CD1c-positive myeloid dendritic cell (primary cell): ENCODE data around the gene SMAD1.
"Not testable (repeated sequence)": the region's sequence is repeated elsewhere in the genome, so short reads cannot be mapped to it uniquely, and the experiment has no call there.

Source experiments
- DNase-seq: peaks from one replicate; pipeline ENCODE4 v3.0.0-alpha.2; 2016; ENCODE audit errors: extremely low spot score

The SMAD1 gene

DNA sequence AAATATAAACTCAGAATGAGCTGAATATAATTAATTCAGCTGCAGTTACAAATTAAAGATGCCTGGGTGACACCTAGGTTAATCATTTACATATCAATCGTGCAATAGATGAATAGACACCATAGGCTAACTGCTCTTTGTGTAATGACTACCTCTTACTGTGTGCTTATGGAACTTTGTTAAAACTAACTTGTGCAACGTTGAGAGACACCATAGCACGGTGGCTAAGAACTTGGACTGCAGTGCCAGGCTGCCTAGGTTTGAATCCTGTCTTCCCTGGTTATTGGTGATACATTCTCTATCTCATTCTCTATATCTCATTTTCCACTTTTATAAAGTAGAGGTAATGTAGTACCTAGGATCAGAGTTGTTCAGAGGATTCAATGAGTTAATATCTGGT is 46.9 kb downstream of the SMAD1 start:
- no peak for DNase-seq

DNA sequence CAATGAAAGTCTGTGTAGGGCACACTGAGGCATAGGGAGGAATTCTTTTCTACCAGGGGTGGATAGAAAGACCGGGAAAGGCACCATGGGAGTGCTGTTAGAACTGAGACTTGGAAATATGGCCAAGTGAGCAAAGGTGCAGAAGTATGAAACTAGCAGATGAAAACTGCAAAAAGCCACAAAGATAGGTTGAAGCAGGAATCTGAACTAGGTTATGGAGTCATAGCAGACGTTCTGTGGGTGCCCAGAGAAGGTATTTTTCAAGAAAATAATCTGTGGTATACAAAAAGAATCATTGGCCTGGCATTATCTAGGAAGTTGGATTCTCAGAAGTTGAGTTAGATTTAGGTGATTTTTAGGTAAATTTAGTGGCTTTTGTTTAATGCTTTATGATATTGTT is 48.5 kb downstream of the SMAD1 start:
- no peak for DNase-seq

DNA sequence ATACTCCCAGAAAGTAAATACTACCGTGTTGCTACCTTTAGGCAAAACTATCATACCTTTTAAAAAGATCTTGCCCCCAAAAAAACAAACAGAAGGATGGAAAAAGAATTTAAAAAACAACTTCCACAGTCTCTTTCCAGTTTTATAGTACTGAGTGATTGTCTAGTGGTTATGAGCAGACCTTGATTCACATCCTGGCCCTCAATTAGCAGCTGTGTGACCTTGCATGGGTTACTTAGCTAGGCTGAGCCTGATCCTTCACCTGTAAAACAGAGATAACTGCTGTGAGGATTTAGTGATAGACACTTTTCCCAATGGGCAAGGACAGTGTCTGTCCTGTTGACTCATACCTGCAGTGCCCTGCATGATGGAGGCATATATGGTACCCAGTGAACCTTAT is 49.0 kb downstream of the SMAD1 start:
- DNase-seq: no peak

DNA sequence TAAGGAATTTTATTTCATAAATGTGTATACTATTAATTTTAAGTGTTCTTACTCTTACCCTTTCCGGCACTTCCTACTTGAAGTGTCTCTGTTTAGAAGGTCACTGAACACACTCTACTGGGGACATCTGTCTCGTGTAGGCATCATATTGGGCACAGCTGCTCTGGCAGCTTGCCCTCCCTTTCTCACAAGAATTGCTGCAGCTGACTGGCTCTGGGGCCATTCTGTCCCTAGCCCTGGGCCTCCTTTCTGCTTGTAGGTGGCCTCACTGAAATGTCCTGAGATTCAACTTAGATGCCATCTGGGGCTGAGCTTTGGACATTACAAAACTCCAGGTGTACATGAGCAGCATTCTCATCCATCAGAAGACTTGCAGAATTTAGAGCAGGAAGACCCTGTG is 49.6 kb downstream of the SMAD1 start:
- no peak for DNase-seq

DNA sequence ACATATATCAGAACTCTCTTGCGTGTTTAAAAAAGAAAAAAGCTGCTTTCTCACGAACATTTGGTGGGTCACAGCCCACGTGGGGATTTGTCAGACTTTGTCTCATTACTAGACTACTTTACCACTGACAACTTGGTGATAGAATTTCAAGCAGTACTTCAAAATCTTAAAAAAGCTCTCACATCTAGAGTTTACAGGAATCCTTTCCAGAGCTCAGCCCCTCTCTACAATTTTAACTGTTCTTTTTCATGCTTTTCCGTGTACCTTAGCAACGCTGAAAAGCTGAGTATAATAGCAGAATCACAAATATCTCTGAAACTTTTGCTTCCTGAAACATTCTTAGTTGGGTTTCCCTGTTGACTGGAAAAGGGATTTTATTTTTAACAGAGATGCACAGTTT is 50.2 kb downstream of the SMAD1 start:
- DNase-seq: no peak

DNA sequence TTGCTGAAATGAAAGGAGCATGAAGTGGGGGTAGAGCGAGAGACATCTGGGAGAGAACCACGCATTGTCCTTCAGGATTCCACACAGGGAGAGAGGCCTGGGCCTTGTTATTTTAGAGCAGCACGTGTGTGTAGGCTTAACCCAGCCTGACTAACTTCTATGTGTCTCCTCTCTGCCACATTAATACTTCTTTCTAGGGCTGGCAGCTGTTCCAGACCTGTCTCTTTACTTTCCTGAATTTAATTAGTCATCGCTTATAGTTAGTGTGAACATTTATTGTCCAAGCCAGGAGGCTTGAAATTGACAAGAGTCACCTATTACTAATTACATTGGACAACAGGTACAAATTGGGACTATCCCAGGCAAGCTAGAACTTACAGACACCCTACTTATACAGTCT is 51.3 kb downstream of the SMAD1 start:
- no peak for DNase-seq

DNA sequence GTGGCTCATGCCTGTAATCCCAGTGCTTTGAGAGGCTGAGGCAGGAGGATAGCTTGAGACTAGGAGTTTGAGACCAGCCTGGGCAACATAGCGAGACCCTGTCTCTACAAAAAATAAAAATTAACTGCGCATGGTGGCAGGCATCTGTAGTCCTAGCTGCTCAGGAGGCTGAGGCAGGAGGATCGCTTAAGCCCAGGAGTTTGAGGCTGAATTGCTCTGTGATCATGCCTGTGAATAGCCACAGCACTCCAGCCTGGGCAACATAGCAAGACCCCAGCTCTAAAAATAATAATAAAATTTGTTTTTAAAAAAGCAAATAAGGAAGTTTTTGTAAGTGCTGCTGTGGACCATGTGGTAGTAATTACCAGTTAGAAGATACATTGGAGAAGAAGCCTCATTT is 51.8 kb downstream of the SMAD1 start:
- DNase-seq: not testable (repeated sequence)

DNA sequence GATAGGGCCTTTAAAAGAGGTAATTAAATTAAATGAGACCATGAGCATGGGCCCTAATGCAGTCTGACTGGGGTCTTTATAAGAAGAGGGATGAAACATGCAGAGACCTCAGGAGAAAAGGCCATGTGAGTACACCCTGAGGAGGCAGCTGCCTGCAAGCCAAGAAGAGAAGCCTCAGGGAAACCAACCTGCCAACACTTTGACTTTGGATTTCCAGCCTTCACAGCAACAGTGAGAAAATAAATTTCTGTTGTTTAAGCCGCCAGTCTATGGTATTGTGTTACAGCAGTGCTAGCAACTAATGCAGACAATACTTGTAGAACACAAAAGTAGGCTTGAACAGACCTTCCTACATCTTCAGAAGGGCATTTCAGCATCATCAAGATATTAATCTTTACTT is 52.3 kb downstream of the SMAD1 start:
- no peak for DNase-seq

DNA sequence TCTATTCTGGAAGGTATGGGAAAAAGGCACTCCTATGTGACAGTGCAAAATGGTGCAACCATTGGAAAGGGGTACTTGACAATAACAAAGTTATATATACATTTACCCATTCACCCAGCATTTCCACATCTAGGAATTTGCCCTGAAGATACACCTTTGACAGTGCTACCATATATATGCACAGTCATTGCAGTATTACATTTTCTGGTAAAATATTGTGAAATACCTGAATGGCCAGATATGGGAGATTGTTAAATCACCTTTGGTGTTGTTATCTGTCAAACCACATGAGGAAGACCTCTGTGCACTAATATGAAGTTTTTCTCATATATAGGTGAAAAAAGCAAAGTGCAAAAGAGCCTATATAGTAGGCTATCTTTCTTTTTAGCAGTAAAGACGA is 53.5 kb downstream of the SMAD1 start:
- no peak for DNase-seq

DNA sequence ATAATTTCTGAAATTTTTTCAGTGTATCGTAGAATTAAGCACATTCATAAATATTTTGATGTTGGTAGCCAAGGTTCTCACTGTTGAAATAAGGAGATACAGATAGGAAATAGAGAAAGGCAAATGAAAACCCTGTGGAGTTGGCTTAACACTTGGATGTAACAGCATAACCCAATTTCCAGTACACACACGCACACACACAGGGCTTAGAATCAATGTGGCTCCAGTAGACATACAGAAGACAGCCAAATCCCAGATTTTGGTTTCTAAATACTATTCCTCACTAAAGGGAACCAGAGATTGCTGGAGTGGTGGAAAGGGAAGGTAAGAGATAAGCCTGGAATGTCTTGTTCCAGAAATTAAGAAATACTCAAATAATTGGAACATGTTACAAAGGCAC is 54.4 kb downstream of the SMAD1 start:
- DNase-seq: no peak

DNA sequence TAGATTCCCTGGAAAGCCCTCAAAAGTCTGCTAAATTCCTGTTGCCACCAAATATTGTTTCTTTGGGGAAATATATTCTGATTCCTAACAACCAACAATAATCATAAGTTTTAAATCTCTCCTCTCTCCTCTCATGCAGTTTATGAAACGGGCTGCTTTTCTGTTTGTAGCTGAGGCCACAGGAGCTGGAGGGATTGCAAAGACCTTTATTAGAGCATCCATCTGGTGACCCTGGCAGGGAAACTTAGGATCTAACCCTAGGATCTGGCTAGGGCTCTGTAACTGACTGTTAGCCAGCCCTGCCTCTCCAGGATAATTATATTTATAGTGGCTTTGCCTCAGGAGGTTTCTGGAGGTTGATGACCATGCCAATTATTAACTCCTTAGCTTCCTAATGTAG is 56.9 kb downstream of the SMAD1 start:
- DNase-seq: no peak

DNA sequence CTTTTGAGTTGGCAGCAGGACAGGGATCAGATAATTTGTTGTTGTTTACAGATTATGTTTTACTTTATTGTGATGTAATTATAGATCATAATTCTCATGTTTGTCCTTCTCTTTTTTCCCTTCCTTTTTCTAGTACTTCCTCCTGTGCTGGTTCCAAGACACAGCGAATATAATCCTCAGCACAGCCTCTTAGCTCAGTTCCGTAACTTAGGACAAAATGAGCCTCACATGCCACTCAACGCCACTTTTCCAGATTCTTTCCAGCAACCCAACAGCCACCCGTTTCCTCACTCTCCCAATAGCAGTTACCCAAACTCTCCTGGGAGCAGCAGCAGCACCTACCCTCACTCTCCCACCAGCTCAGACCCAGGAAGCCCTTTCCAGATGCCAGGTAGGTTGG is 58.0 kb downstream of the SMAD1 start:
- peak; percentile 37 for DNase-seq

DNA sequence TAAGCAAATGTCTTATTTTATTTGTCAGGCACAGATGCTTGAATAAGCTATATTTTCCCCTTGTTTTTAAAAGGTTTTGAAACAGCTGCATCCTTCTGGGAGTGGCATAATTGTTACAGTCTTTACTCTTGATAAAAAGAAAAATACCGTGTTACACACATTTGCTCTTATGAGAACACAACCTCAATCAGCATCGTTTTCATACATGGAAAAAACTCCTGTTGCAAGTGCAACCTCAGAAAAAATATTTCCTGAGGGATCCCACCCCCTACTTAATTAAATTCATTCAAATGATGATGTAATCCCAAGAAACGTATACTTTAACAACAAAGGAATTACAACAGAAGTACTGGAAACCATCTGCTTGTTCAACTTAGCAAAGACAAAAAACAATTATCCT is 58.6 kb downstream of the SMAD1 start:
- no peak for DNase-seq

DNA sequence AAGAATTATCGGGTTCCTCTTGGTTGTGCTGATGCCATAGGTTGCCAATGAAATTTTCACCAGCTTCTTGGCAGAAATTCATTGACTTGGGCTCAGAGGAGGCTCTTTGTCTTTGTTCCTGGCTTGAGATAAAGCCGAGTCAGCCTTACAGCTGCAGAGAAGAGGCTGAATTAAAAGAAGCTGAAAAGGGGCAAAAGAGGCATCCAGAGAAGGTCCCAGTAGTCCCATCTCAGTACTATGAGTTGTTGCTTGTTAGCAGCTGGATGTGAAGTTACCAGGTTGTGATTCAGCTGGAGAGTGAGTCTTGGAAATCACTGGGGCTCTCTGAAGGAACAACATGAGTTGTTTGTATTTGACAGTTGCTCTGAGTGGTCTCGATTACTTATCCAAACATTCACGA is 59.7 kb downstream of the SMAD1 start:
- no peak for DNase-seq

DNA sequence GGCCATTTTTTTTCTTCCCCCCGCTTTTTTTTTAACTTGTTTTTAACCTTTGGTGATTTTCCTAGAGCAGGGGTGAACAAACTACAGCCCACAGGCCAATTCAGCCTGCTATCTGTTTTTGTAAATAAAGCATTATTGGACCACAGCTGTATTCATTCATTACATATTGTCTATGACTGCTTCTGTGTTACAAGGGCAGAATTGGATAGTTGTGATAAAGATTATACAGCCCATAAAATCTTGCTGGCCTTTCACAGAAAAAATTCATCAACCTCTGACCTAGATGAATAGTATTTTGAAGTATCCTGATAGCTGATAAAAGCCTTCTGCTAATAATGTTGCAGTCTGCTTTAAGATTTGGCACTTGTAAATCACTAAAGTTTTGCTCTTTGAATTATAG is 63.4 kb downstream of the SMAD1 start:
- no peak for DNase-seq

DNA sequence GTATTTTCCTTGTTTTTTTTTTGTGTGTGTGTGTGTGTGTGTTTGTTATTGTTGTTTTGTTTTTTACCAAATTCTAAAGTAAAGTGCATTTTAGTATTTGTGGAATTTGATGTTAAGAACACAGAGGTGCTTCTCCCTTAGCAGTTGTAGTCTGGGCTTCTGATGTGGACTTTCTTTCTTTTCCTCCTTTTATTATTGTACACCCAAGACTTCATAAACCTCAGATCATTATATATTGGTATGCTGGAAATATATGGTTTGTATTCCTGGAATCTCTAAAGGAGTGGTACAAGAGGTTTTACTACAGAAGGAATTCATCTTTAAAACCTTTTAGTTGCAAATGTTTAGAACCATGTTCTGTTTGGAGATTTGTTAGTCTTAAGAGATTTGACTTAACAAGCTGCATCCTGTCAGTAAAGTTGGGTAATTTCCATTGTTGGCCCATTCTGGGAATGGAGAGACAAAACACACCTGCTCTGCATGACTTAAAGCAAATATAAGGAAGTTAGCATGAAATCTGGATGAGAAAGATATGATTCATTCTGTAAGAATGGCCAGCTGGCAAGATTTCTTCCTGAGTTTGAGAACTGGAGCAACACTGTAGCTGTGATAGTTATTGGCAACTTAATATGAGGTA is 64.0 kb downstream of the SMAD1 start:
- peak; percentile 33 for DNase-seq

DNA sequence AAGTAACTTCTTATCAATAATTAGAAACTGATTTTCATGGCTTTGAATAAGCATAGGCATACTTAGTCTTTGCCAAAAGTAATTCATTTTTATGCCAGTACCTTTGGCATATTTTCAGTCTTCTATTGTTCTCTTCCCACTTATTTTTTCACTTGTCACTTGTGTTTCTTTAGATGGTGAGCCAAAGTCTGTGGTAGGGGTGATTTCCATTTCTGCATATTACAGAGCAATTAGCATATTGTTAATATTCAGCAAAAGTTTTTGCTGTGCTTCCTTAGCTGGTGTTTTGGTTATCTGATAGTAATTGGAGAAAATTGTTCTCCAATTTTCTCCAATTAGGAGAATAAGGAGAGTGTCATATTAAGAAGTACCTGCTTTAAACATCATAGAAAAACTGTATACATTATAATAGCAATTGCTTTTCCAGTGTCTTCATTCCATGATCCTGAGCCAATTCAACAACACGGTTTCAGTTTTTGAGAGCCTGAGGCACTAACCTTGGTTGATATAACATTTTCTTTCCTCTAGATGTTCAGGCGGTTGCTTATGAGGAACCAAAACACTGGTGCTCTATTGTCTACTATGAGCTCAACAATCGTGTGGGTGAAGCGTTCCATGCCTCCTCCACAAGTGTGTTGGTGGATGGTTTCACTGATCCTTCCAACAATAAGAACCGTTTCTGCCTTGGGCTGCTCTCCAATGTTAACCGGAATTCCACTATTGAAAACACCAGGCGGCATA is 64.7 kb downstream of the SMAD1 start:
- peak; percentile 59 for DNase-seq

DNA sequence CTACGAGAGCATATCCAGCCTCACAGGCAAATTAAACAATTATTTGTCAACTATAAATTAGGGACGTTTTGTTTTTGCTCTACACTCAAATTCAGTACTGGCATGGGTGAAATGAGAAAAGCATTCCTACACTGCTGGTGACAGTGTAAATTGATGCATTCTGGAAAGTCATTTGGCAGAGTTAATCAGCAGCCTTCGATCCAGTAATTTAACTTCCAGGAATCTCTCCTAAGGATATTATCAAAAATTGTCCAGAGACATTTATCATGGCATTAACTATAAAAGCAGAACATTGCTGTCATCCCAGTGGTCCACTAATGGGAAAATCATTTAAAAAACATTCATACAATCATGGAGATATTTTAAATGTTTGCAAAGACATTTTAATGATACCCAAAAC is 70.0 kb downstream of the SMAD1 start:
- DNase-seq: no peak

DNA sequence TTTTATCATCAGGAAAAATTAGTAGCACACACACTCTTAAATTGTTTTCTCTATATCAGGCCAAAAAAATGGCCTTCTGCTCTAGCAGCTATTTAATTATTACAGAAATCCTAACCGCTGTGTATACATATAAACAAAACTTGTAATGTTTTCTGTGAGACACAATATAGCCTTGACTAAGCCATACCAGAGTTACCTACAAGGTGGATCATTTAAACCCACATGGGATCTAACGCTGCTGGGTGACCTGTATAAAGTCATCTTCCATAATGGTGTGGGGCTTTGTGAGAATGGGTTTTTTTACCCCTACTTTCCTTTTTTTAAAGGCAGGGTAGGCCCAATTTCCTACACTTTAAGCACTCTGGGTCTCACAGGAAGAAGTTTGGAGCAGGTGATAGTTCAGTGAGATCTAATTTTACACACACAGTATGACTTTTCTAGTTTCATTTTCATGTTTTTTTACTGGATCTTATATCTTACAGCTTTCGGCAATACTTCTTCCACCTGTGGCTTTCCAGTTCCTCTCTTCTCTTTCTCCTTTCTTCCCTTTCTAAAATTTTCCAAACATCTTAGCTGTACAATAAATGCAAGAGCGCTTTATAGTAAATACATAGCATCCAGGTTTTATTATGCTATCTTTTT is 70.6 kb downstream of the SMAD1 start:
- DNase-seq: no peak

DNA sequence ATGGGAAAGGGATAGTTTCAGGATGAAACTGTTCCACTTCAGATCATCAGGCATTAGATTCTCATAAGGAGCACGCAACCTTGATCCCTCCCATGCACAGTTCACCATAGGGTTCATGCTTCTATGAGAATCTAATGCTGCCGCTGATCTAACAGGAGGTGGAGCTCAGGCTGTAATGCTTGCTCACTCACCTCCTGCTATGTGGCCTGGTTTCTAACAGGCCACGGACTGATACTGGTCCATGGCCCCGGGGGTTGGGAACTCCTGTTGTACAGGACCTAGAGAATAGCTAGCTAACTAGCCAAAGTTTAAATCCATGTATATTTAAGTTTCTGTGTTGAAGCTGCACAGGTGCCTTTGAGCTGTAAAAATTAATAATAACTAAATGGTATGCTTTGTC is 71.7 kb downstream of the SMAD1 start:
- no peak for DNase-seq

DNA sequence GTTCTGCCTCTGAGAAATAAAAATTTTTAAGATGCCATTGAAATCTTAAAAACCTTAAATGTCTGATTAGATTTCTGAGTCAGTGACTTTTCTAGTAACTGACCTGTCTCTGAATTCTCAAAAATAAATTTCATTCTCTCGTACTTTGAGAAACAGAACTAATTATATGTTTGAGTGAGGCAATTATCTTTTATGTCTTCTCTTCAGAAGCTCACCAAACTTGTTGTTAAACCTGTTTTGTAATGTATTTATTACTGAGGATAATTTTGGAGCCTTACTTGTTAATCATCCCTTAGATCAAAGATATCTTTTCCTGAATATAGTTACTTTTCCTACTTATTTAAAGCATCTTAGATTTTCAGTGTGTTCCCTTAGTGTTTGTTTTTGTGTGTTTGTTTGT is 73.0 kb downstream of the SMAD1 start:
- DNase-seq: no peak

DNA sequence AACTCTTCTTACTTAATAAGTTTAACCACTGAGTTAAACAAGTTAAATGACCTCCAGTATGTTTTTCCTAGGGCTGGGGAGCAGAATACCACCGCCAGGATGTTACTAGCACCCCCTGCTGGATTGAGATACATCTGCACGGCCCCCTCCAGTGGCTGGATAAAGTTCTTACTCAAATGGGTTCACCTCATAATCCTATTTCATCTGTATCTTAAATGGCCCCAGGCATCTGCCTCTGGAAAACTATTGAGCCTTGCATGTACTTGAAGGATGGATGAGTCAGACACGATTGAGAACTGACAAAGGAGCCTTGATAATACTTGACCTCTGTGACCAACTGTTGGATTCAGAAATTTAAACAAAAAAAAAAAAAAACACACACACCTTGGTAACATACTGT is 76.1 kb downstream of the SMAD1 start:
- peak; percentile 72 for DNase-seq

DNA sequence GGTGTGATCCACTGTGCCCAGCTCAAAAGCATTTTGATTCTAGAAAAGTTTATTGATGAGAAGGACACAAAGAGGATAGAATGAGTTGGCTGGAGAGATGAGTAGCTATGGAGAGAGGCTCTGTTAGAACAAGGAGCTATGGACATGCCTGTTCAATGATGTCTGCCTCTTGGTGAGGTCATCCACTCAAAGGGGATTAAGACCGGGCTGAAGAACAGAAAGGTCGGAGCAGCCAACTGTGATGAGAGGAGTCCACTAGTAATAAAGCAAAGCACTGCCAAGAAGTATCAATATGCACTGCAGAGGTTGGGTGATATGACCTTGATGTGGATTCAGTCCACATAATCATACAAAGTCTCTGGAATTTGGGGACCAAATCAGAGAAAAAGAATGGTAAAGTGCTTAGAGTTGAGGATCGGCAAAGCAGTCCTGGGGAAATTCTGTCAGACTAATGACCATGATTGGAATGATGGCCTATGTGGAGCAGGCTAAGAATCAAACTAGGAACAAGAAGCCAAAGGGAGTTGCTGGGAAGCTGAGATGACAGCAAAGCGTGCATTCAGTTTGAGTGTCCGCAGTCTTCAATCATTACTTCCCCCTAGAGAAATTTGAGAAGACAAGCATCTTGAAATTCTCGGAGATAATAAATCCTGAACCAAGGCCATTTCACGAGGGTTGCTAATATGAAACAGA is 81.8 kb downstream of the SMAD1 start:
- DNase-seq: no peak
